ENCODE data around the gene ITM2C. TPM values are rescaled to one million over a fixed set of nuclear protein-coding genes. Genes with fewer than 3 reads are reported as not detected.

Gene ITM2C
- polyA plus RNA-seq, 2 donors: 4.2 to 14.8 TPM

DNA sequence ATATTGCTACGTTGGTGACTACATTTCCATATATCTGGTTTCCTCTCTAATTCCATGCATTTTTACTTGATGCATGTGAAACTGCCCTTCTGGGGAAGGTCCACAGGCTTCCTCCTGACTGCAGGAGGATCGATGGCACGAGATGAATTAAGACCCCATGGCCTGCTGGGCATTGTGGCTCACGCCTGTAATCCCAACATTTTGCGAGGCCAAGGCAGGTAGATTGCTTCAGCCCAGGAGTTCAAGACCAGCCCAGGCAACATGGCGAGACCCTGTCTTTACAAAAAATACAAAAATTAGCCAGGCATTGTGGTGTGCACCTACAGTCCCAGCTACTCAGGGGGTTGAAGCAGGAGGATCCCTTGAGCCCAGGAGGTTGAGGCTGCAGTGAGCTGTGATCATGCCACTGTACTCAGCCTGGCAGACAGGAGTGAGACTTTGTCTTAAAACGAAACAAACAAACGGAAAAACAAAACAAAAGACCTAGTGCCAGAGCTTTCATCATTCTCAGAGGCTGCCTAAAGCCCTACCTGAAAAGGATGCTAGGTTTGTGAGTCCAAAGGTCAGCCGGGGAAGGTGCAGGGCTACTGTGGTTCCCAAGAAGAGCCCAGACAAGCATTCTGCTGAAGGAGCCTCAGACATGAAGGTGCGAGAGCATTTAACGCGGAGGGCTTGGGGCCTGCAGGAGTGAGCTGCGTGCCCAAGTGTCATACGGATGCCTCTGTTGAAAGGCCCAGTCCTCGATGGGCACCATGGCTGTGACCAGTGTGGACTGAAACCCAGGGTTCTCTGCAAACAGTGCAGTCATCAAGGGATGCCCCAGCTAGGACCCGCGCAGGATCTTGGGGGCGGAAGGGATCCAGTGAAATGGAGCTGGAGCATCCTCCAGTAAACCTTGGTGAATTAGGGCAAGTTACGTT is 38.7 kb downstream of the ITM2C start:
- WGBS, 2 donors: 87 to 89% methylated on average over 19 of the region's 19 CpGs
- H3K27me3 ChIP-seq (ENCODE audit: control insufficient read depth in 1 of 2, insufficient read depth in 2 of 2, low read length in 2 of 2): no peaks in the 10 kb centered on the region

DNA sequence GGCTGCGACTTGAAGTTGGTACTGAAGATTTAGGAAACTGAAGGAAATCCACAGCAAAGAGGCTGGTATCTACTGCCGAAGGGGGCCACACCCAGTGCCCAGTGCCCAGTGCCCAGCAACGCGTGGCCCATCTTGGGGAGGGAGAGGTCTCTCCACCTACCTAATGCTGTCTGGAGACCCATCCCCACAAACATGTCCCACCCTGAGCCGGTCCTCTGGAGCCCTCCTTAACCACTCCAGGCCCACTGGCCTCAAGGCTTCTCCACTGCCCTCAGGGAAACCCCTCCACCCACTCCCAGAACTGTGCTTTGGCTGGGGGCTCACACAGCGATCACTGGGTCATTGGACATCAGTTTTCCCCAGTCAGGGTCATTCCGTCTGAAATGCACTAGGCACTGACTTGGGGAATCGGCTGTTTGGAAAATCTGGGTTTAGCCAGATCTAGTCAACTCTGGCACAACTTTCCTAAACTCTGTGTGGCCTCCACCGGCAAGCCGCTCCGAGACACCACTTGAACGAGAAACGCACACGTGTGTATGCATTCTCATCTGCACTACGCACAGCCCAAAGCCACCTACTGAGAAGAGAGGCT is 40.2 kb downstream of the ITM2C start:
- H3K9me3 ChIP-seq (ENCODE audit: control insufficient read depth in 2 of 2, insufficient read depth in 1 of 2, low read depth in 1 of 2, low read length in 1 of 2): no peaks in the 10 kb centered on the region
- no peaks in the 10 kb centered on the region for H3K36me3 ChIP-seq (ENCODE audit: control insufficient read depth in 2 of 2, insufficient read depth in 2 of 2, low read length in 1 of 2)
- peaks cover 0 to 6% of the 10 kb centered on the region in 2 donors for H3K4me1 ChIP-seq (ENCODE audit: control insufficient read depth in 2 of 2, insufficient read depth in 2 of 2, low read length in 1 of 2)
- no peak overlapping the region for H3K27ac ChIP-seq (ENCODE audit: low read depth in 2 of 2, low read length in 1 of 2)
- H3K27me3 ChIP-seq (ENCODE audit: control insufficient read depth in 1 of 2, insufficient read depth in 2 of 2, low read length in 2 of 2): no peaks in the 10 kb centered on the region
- no peak overlapping the region for H3K4me3 ChIP-seq (ENCODE audit: low read depth in 1 of 2, low read length in 2 of 2)
- 80 to 84% methylated on average over 15 of the region's 15 CpGs for WGBS, 2 donors

More for the DNA sequence above, 38.7 kb downstream of the ITM2C start:
- Histone ChIP-seq H3K9me3 (ENCODE audit: control insufficient read depth in 2 of 2, insufficient read depth in 1 of 2, low read depth in 1 of 2, low read length in 1 of 2) (no peaks in the 10 kb centered on the region), H3K27ac (ENCODE audit: low read depth in 2 of 2, low read length in 1 of 2) (no peak overlapping the region), H3K4me3 (ENCODE audit: low read depth in 1 of 2, low read length in 2 of 2) (no peak overlapping the region), H3K36me3 (ENCODE audit: control insufficient read depth in 2 of 2, insufficient read depth in 2 of 2, low read length in 1 of 2) (no peaks in the 10 kb centered on the region), H3K4me1 (ENCODE audit: control insufficient read depth in 2 of 2, insufficient read depth in 2 of 2, low read length in 1 of 2) (no peaks in the 10 kb centered on the region)

DNA sequence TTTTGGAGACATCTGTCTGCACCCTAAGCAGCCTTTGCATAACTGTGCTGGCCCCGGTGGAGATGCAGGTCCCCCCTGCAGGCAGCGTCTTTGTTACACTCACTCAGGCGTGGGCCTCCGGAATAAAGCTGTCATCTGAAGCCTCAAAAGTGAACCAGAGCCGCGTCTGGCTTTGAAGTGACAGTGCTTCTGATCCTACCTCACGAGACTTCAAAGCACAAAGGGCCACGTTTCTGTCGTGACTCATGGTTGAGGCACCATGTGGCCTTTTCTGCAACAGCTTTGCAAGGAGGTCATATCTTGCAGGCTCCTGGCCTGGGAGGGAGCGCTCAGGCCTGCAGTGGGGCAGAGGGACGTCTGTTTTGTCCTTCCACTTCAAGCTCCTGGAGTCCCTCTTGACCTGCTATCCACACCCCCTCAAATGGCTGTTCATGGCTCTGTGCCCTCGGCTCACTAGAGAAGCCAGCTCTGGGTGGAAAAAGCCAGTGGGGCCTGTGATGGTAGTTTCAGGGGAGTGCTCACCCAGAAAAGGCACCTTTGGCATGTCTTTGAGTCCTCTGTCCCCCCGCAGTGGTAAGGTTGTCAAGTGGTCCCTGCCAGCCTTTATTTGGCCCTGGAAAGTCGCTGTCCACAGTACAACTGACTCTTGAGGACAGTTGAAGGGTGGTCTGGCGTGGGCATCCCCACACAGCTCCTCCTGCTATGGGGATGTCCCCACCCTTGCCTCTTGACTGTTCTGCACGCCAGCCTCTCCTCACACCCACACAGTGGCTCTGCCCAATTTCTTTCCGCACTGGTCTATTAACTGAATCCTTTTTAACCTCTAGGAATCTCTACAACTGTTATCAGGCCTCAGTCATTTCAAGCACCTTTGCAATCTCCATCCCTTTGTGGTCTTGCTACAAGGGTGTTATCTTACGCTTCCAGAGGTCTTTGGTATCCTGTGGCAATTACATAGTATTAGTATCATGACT is 41.0 kb downstream of the ITM2C start:
- WGBS, 2 donors: 62 to 63% methylated on average over 18 of the region's 18 CpGs
- Histone ChIP-seq H3K27ac (ENCODE audit: low read depth in 2 of 2, low read length in 1 of 2) (no peak overlapping the region), H3K27me3 (ENCODE audit: control insufficient read depth in 1 of 2, insufficient read depth in 2 of 2, low read length in 2 of 2) (no peaks in the 10 kb centered on the region), H3K9me3 (ENCODE audit: control insufficient read depth in 2 of 2, insufficient read depth in 1 of 2, low read depth in 1 of 2, low read length in 1 of 2) (no peaks in the 10 kb centered on the region), H3K4me1 (ENCODE audit: control insufficient read depth in 2 of 2, insufficient read depth in 2 of 2, low read length in 1 of 2) (peaks cover 0 to 6% of the 10 kb centered on the region in 2 donors), H3K36me3 (ENCODE audit: control insufficient read depth in 2 of 2, insufficient read depth in 2 of 2, low read length in 1 of 2) (no peaks in the 10 kb centered on the region), H3K4me3 (ENCODE audit: low read depth in 1 of 2, low read length in 2 of 2) (no peak overlapping the region)

DNA sequence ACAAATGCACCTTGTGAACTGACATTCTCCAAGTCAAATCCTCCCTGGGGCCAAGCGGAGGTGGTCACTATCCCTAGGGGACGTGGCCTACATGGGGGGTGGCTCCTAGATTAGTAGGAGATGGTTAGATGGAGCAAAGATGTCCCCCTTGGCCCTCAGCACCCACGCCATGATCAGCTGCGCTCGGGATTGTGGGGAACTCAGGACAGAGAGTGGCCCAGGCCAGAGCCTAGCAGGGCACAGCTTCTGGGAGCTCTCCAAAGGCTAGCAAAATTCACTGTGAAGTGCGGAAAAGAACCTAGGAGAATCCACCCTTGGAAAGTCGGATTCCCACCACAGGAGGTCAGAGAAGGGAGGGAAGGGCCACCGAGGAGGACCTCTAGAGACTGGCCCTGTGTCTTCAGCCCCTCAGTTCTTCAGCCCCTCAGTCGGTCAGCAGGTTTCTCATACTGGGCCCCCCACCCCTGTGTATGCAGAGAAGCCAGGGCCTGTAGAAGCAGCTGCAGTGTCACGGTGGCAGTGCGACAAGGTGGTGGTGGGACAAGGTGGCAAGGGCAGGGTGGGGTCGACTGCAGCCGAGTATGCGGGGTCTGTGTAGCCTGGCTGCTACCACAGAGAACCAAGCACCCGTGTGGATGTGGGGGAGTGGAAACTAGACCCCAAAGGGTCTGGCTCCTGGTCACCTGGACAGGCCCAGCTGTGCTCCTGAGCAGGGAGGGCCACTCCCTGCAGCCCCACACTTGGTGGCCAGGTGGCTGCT is 41.9 kb downstream of the ITM2C start:
- H3K27ac ChIP-seq (ENCODE audit: low read depth in 2 of 2, low read length in 1 of 2): no peak overlapping the region

DNA sequence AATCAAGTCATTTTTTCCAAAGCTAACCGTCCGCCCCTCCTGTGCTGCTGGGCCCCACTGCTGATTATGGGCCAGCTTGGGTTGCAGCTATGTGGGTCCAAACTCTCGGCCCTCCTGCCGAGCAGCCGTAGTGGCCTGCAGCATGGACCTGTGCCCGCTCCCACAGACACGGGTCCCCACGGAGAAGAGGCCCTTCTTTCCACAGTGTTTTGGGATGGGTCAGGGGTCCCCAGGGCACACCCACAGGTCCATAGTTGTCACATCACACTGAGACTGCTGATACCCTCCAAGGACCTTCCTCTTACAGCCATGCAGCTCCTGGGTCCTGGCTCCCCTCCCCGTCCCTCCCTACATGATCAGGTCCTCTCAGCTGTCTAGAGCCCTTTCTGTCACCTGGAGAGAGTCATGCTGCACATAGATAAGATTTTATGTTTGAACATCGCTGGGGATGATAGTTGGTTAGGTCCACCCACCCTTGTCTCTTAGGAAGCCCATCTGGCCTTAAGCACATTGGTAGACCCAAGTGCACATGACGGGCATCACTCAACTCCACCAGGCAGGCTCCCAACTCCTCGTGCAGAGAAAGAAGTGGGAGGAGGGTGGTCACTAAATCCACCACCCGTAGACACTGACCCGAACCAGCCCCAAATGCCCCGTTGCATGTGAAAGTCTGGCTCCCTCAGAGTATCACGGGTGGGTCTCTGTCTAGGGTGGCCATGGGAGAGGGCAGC is 42.8 kb downstream of the ITM2C start:
- Histone ChIP-seq H3K4me3 (ENCODE audit: low read depth in 1 of 2, low read length in 2 of 2) (no peak overlapping the region), H3K4me1 (ENCODE audit: control insufficient read depth in 2 of 2, insufficient read depth in 2 of 2, low read length in 1 of 2) (peaks cover 0 to 6% of the 10 kb centered on the region in 2 donors), H3K36me3 (ENCODE audit: control insufficient read depth in 2 of 2, insufficient read depth in 2 of 2, low read length in 1 of 2) (no peaks in the 10 kb centered on the region), H3K27me3 (ENCODE audit: control insufficient read depth in 1 of 2, insufficient read depth in 2 of 2, low read length in 2 of 2) (no peaks in the 10 kb centered on the region), H3K27ac (ENCODE audit: low read depth in 2 of 2, low read length in 1 of 2) (no peak overlapping the region), H3K9me3 (ENCODE audit: control insufficient read depth in 2 of 2, insufficient read depth in 1 of 2, low read depth in 1 of 2, low read length in 1 of 2) (no peaks in the 10 kb centered on the region)
- WGBS, 2 donors: 93 to 94% methylated on average over 16 of the region's 16 CpGs

More for the DNA sequence above, 41.9 kb downstream of the ITM2C start:
- Histone ChIP-seq H3K36me3 (ENCODE audit: control insufficient read depth in 2 of 2, insufficient read depth in 2 of 2, low read length in 1 of 2) (no peaks in the 10 kb centered on the region), H3K9me3 (ENCODE audit: control insufficient read depth in 2 of 2, insufficient read depth in 1 of 2, low read depth in 1 of 2, low read length in 1 of 2) (no peaks in the 10 kb centered on the region), H3K4me3 (ENCODE audit: low read depth in 1 of 2, low read length in 2 of 2) (no peak overlapping the region), H3K4me1 (ENCODE audit: control insufficient read depth in 2 of 2, insufficient read depth in 2 of 2, low read length in 1 of 2) (peaks cover 0 to 6% of the 10 kb centered on the region in 2 donors), H3K27me3 (ENCODE audit: control insufficient read depth in 1 of 2, insufficient read depth in 2 of 2, low read length in 2 of 2) (no peaks in the 10 kb centered on the region)
- 93 to 95% methylated on average over 15 of the region's 15 CpGs for WGBS, 2 donors

DNA sequence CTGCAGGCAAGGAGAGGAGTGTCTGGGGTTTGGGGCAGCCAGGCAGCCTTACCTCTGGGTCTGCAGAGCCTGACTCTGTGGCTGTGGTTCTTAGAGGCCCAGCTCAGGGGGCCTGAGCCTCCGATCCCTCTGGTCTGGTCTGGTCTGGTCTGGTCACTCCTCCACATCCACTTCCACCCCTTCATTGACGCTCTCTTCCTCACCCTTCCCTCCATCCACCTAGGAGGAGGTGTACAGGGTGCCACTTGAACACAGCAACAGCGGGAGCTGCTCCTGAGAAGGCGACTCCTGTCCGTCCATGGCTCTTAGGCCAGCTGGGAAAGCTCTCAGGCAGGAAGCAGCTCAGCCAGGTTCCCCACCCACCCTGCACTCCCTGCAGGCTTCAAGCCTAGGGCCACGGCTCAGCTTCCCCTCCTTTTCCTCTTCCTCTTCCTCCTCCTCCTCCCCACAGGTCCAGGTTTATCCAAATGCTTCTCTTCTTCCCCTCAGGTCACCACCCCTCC is 43.4 kb downstream of the ITM2C start:
- peaks cover 0 to 6% of the 10 kb centered on the region in 2 donors for H3K4me1 ChIP-seq (ENCODE audit: control insufficient read depth in 2 of 2, insufficient read depth in 2 of 2, low read length in 1 of 2)
- H3K4me3 ChIP-seq (ENCODE audit: low read depth in 1 of 2, low read length in 2 of 2): no peak overlapping the region
- no peak overlapping the region for H3K27ac ChIP-seq (ENCODE audit: low read depth in 2 of 2, low read length in 1 of 2)
- H3K27me3 ChIP-seq (ENCODE audit: control insufficient read depth in 1 of 2, insufficient read depth in 2 of 2, low read length in 2 of 2): no peaks in the 10 kb centered on the region
- no peaks in the 10 kb centered on the region for H3K9me3 ChIP-seq (ENCODE audit: control insufficient read depth in 2 of 2, insufficient read depth in 1 of 2, low read depth in 1 of 2, low read length in 1 of 2)
- no peaks in the 10 kb centered on the region for H3K36me3 ChIP-seq (ENCODE audit: control insufficient read depth in 2 of 2, insufficient read depth in 2 of 2, low read length in 1 of 2)
- 70 to 79% methylated on average over 6 of the region's 6 CpGs for WGBS, 2 donors

DNA sequence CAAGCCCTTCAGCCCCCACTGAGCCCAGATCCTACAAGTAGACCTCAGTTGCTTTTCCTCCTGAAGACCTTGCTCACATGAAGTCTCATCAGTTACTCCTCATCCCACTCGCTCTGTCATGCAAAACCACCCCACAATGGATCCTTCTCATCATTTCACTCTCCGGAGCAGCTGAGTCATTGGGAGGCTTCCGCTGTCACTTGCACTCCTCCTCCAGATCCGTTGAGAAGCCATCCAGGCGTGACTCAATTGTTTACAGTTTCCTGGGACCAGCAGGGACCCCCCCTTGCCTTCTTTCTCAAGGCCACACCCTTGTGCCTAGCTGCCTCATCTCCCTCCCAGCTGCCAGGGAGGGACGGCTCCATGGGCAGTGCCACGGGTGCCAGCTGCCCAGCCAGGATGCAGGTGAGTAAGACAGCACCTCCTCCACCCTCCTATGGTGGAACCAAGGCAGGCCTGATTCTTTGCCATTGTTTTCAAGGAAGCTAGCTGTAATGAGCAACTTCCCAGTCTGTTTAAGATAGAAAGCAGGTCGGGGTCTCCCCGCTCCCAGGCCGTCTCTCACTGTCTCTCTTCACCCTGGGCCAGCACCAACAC is 44.0 kb downstream of the ITM2C start:
- no peak overlapping the region for H3K27ac ChIP-seq (ENCODE audit: low read depth in 2 of 2, low read length in 1 of 2)
- 46 to 54% methylated on average over 10 of the region's 10 CpGs for WGBS, 2 donors
- H3K27me3 ChIP-seq (ENCODE audit: control insufficient read depth in 1 of 2, insufficient read depth in 2 of 2, low read length in 2 of 2): no peaks in the 10 kb centered on the region
- H3K9me3 ChIP-seq (ENCODE audit: control insufficient read depth in 2 of 2, insufficient read depth in 1 of 2, low read depth in 1 of 2, low read length in 1 of 2): no peaks in the 10 kb centered on the region
- H3K4me3 ChIP-seq (ENCODE audit: low read depth in 1 of 2, low read length in 2 of 2): no peak overlapping the region
- peaks cover 0 to 6% of the 10 kb centered on the region in 2 donors for H3K4me1 ChIP-seq (ENCODE audit: control insufficient read depth in 2 of 2, insufficient read depth in 2 of 2, low read length in 1 of 2)
- H3K36me3 ChIP-seq (ENCODE audit: control insufficient read depth in 2 of 2, insufficient read depth in 2 of 2, low read length in 1 of 2): no peaks in the 10 kb centered on the region

DNA sequence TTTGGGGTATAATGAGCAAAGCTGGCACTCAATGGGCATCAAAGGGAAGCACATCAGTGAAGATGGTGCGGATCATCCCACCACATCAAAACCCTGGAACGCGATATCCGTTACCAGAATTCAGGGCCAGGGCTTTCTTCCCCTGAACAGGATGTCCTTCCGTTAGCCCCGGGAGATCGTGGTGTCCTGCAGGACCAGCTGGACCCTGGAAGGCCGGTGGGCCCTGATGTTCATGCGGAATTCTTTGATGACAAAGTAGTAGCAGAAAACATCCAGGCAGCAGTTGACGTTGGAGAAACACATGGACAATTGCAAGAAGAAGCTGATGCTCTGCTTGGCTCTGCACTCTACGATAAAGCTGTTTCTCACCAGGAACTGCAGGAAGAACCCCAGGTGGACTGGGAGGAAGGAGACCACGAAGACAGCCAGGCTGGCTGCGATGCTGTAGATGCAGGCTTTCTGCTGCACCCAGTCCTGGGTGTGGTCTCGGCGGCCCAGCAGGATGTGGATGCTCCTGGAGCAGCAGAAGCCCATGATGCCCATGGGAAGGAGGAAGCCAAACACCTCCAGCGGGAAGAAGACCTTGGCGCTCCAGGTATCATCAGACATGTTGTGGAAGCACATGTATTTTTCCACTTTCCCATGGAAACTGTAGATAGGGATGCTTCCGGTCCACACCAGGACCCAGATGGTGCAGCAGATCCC is 45.3 kb downstream of the ITM2C start:
- no peaks in the 10 kb centered on the region for H3K36me3 ChIP-seq (ENCODE audit: control insufficient read depth in 2 of 2, insufficient read depth in 2 of 2, low read length in 1 of 2)
- H3K27ac ChIP-seq (ENCODE audit: low read depth in 2 of 2, low read length in 1 of 2): no peak overlapping the region
- H3K27me3 ChIP-seq (ENCODE audit: control insufficient read depth in 1 of 2, insufficient read depth in 2 of 2, low read length in 2 of 2): no peaks in the 10 kb centered on the region
- no peaks in the 10 kb centered on the region for H3K9me3 ChIP-seq (ENCODE audit: control insufficient read depth in 2 of 2, insufficient read depth in 1 of 2, low read depth in 1 of 2, low read length in 1 of 2)
- peaks cover 1 to 6% of the 10 kb centered on the region in 2 donors for H3K4me1 ChIP-seq (ENCODE audit: control insufficient read depth in 2 of 2, insufficient read depth in 2 of 2, low read length in 1 of 2)
- WGBS, 2 donors: 93 to 95% methylated on average over 18 of the region's 18 CpGs
- H3K4me3 ChIP-seq (ENCODE audit: low read depth in 1 of 2, low read length in 2 of 2): no peak overlapping the region
